ENCODE results near the gene RNF8. TPM values are rescaled to one million over a fixed set of nuclear protein-coding genes. Genes with fewer than 3 reads are reported as not detected.

Gene RNF8
- total and polyA plus RNA-seq, 2 donors (not counting 3 experiments of a cell fraction or from before 2014, with no cell fraction given) = 16.6 to 27.3 TPM

GRCh38 chr6:37433657-37434271, 80.0 kb downstream of the RNF8 start:
- Histone ChIP-seq H4K20me1 (replicated peaks; ENCODE audit: control insufficient read depth, extremely low read depth, insufficient read depth, low read length) (no peaks in the 10 kb centered on the region), H3K9ac (replicated peaks; ENCODE audit: extremely low read depth, insufficient read depth, low read length) (peak overlapping the region; percentile 80), H3K4me1 (ENCODE audit: control insufficient read depth, extremely low read depth, insufficient read depth, low read length) (peaks cover 13% of the 10 kb centered on the region), H3K9me3 (replicated peaks; ENCODE audit: control insufficient read depth, insufficient read depth, low read length) (no peaks in the 10 kb centered on the region), H3K9me1 (replicated peaks; ENCODE audit: control insufficient read depth, extremely low read depth, insufficient read depth, low read length) (no peaks in the 10 kb centered on the region), H3K27ac (ENCODE audit: insufficient read depth, low read depth, low read length) (peak overlapping the region; percentile 31), H3K79me2 (ENCODE audit: control insufficient read depth, insufficient read depth, low read length) (peaks cover 13% of the 10 kb centered on the region), H3K27me3 (ENCODE audit: control insufficient read depth in 2 of 2, insufficient read depth in 2 of 2, low read length in 2 of 2) (peaks cover 0 to 5% of the 10 kb centered on the region in 2 experiments), H2AFZ (ENCODE audit: low read depth, low read length) (peak overlapping the region; percentile 99), H3K4me2 (ENCODE audit: insufficient read depth, low read length) (peak overlapping the region; percentile 93), H3K4me3 (replicated peaks in 1 of 3; ENCODE audit: insufficient read depth in 1 of 3, low read depth in 1 of 3, low read length in 3 of 3) (peak overlapping the region; percentile 85 to 88 (median 87)), H3K36me3 (ENCODE audit: control insufficient read depth in 2 of 2, extremely low read depth in 1 of 2, insufficient read depth in 2 of 2, low read length in 2 of 2) (peaks cover 0 to 7% of the 10 kb centered on the region in 2 experiments)
- no TSS peak for BruUV-seq (replicated peaks)
- POLR2A ChIA-PET = interaction anchor here (0.5 kb wide), 1 partner anchor 54 kb away, joined by 3 read pairs; no protein-coding TSS in a partner anchor
- intact Hi-C loops (cut with micrococcal nuclease) (no loop called here), dilution Hi-C loops (cut with MboI; ENCODE audit: extremely low pct_ligation_motif_present, low sequenced_read_pairs) (no loop called here)
- DNase-seq (ENCODE audit: low read depth, low spot score) (no peak), FAIRE-seq (peak; percentile 44)
- CTCF ChIA-PET = interaction anchor here (1.5 kb wide), 1 partner anchor 132 kb away, joined by 3 read pairs; no protein-coding TSS in a partner anchor
- TF ChIP-seq POLR2A (IDR thresholded peaks at IDR 0.05; ENCODE audit: low read depth, low read length) (no peak), CTCF (IDR thresholded peaks at IDR 0.05; ENCODE audit: extremely low read depth in 1 of 2, insufficient read depth in 1 of 2, low read depth in 1 of 2, low read length in 2 of 2) (no peak), EZH2 (IDR thresholded peaks at IDR 0.05; ENCODE audit: borderline replicate concordance, low read depth, low read length, severe bottlenecking) (no peak), MAX (IDR thresholded peaks at IDR 0.05; ENCODE audit: insufficient read depth, insufficient read length) (no peak), POLR2AphosphoS5 (IDR thresholded peaks at IDR 0.05; ENCODE audit: insufficient read depth, low read depth, low read length) (no peak), GATA2 (IDR thresholded peaks at IDR 0.05; ENCODE audit: insufficient read depth, insufficient read length, low read depth, low read length) (no peak), MYC (IDR thresholded peaks at IDR 0.05; ENCODE audit: low read depth, low read length) (no peak), FOS (IDR thresholded peaks at IDR 0.05; ENCODE audit: borderline replicate concordance, insufficient read depth, low read length) (no peak), JUN (IDR thresholded peaks at IDR 0.05; ENCODE audit: borderline replicate concordance, insufficient read depth, insufficient read length, low read depth) (no peak)
